Mesothelial cell of epicardium (in vitro differentiated cells): ENCODE results near the gene YPEL1. TPM values are rescaled to one million over a fixed set of nuclear protein-coding genes. Genes with fewer than 3 reads are reported as not detected.

Experiments
- DNase-seq, 2 experiments: peaks; one replicate each; pipeline ENCODE4 v3.0.0; 2021; ENCODE audit warnings: low spot score in 2 of 2; ENCODE audit not compliant: unreplicated experiment in 2 of 2
- H3K27ac Mint-ChIP-seq: 2 replicates; pipeline ENCODE4 v1.8.0; 2021; ENCODE audit warnings: mixed read lengths
- H3K27me3 Mint-ChIP-seq: 2 replicates; pipeline ENCODE4 v1.8.0; 2021; ENCODE audit warnings: low read depth, mixed read lengths
- H3K36me3 Mint-ChIP-seq: 2 replicates; pipeline ENCODE4 v1.8.0; 2021; ENCODE audit warnings: mixed read lengths
- H3K4me1 Mint-ChIP-seq: 2 replicates; pipeline ENCODE4 v1.8.0; 2021; ENCODE audit warnings: mixed read lengths
- H3K4me3 Mint-ChIP-seq: 2 replicates; pipeline ENCODE4 v1.8.0; 2021; ENCODE audit warnings: mild to moderate bottlenecking, moderate library complexity, mixed read lengths
- H3K9me3 Mint-ChIP-seq: 2 replicates; pipeline ENCODE4 v1.8.0; 2021; ENCODE audit warnings: mixed read lengths
- total RNA-seq: library from RNA; stranded (reverse); gene quantifications from 3 replicates; pipeline ENCODE4 v1.2.1, GENCODE V29; 2021
- TF ChIP-seq, protein P1 (sequence below): fragments of 200-600 bp; sonication (generic); IDR thresholded peaks from one replicate; pipeline ENCODE4 v1.5.0; 2021; ENCODE audit warnings: antibody characterized with exemption; ENCODE audit not compliant: unreplicated experiment

The YPEL1 gene
- total RNA-seq, 1 donor from 2014 or later, result 17.2 TPM

GRCh38 chr22:21738081-21738480, 2.5 kb upstream of the YPEL1 start:
- Mint-ChIP-seq H3K27me3 (peaks cover 22% of the 10 kb centered on the region), H3K36me3 (no peaks in the 10 kb centered on the region), H3K9me3 (no peaks in the 10 kb centered on the region), H3K4me1 (peaks cover 12% of the 10 kb centered on the region), H3K4me3 (no peak overlapping the region), H3K27ac (no peak overlapping the region)
- DNase-seq, result no peak
- TF ChIP-seq, protein P1, sequence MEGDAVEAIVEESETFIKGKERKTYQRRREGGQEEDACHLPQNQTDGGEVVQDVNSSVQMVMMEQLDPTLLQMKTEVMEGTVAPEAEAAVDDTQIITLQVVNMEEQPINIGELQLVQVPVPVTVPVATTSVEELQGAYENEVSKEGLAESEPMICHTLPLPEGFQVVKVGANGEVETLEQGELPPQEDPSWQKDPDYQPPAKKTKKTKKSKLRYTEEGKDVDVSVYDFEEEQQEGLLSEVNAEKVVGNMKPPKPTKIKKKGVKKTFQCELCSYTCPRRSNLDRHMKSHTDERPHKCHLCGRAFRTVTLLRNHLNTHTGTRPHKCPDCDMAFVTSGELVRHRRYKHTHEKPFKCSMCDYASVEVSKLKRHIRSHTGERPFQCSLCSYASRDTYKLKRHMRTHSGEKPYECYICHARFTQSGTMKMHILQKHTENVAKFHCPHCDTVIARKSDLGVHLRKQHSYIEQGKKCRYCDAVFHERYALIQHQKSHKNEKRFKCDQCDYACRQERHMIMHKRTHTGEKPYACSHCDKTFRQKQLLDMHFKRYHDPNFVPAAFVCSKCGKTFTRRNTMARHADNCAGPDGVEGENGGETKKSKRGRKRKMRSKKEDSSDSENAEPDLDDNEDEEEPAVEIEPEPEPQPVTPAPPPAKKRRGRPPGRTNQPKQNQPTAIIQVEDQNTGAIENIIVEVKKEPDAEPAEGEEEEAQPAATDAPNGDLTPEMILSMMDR, result no peak

- no peak for DNase-seq
- no peak overlapping the region for H3K27ac Mint-ChIP-seq
- no peaks in the 10 kb centered on the region for H3K9me3 Mint-ChIP-seq
- H3K4me1 Mint-ChIP-seq, result peaks cover 12% of the 10 kb centered on the region
- TF ChIP-seq, protein P1, result no peak
- H3K36me3 Mint-ChIP-seq, result no peaks in the 10 kb centered on the region
- peaks cover 22% of the 10 kb centered on the region for H3K27me3 Mint-ChIP-seq
- H3K4me3 Mint-ChIP-seq, result no peak overlapping the region
Measured at GRCh38 chr22:21736948-21737347, 1.4 kb upstream of the YPEL1 start.

DNA sequence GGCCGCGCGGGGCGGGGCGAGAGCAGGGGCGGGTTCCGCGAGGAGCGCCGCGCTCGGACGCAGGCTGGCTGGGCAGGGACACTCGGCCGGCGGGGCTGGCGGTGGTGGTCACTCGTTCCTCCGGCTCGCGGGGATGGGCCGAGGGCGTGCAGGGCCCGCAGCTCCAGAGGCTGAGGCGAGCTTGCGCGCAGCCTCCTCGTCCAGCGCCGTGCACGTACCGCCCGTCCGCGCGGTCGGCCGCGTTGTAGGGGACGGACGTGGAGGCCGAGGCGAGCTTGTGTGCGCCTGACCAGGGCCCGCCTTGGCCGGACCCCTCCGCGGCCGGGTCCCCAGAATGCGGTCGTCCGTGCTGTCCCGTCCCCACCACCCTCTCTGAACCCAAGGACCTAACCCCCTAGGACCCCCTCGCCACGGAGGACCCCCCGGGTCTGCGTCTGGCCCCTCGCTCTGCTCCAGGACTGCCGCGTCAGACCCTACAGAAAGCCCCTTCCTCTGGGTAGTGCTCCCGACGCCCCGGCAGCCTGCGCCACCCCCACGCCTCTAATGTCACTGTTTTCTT, 569 bp upstream of the YPEL1 start:
- peak overlapping the region; percentile 37 for H3K4me3 Mint-ChIP-seq
- TF ChIP-seq, protein P1, result no peak
- no peak overlapping the region for H3K27ac Mint-ChIP-seq
- no peaks in the 10 kb centered on the region for H3K9me3 Mint-ChIP-seq
- DNase-seq, result no peak
- peaks cover 20% of the 10 kb centered on the region for H3K27me3 Mint-ChIP-seq
- H3K4me1 Mint-ChIP-seq, result peaks cover 12% of the 10 kb centered on the region
- no peaks in the 10 kb centered on the region for H3K36me3 Mint-ChIP-seq

DNA sequence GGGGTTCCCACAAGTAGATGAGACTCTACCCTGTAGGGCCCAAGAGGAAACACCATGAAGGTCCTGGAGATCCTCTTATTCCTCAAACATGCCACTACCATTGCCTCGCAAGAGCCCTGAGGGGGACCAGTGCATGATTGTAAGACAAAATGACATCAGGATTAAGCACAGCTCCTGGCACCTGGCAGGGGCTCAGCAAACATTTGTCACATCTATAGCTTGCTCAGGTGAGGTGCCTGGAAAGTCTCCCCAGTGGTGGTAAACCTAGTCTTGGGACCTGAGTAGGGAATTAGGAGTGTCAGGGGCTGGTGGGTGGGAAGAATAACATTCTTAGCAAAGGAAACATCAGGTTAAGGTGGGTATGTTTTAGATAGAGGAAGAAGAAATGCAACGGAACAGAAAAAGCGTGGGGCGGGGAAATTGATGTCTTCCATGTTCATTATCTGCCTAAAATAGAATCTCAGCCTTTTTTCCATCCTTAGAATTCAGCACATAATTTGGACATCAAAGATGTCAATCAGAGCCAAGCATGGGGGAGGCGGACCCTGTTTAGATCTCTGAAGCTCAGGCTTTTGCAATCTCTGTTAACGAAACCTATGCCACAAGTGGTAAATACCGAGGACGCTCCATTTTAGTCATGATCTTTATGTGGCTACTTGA, 924 bp downstream of the YPEL1 start:
- Mint-ChIP-seq H3K27me3 (peaks cover 14% of the 10 kb centered on the region), H3K36me3 (no peaks in the 10 kb centered on the region), H3K4me1 (peaks cover 12% of the 10 kb centered on the region), H3K27ac (peak overlapping the region; percentile 84), H3K4me3 (peak overlapping the region; percentile 86), H3K9me3 (no peaks in the 10 kb centered on the region)
- TF ChIP-seq, protein P1, result no peak
- DNase-seq, result no peak

DNA sequence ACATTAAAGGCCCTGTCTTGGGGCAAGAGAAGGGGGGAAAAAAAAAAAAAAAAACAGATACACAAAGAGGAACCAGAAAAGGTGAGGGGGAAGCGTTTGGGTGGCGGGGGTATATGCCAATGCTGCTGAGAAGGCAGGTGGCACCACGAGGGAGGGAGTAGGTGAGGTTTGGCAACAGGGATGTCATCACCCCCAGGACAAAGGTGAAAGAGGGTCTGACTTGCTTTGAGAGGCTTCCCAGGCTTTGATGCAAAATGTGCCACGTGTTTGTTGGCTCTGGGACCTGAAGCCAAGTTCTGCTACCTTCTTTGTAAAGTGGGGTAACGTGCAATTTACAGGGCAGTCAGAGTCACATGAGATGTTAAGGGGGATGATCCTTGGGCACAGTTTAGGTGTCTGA, 4.1 kb downstream of the YPEL1 start:
- no peaks in the 10 kb centered on the region for H3K9me3 Mint-ChIP-seq
- TF ChIP-seq, protein P1, result no peak
- peaks cover 1% of the 10 kb centered on the region for H3K27me3 Mint-ChIP-seq
- H3K4me1 Mint-ChIP-seq, result peaks cover 12% of the 10 kb centered on the region
- no peak for DNase-seq
- no peak overlapping the region for H3K4me3 Mint-ChIP-seq
- H3K36me3 Mint-ChIP-seq, result peaks cover 3% of the 10 kb centered on the region
- H3K27ac Mint-ChIP-seq, result no peak overlapping the region
